Memory B cell (primary cell): ENCODE measurements around the gene NLGN3.

Experiments
- ATAC-seq: fragments of 150-1000 bp; cut with Tn5 transposase; 2 replicates; pipeline ENCODE4 v1.10.0; 2021; ENCODE audit warnings: low read depth, mild to moderate bottlenecking, moderate library complexity
- DNase-seq, 2 donors: peaks; one replicate each; pipeline ENCODE4 v3.0.0; 2022; ENCODE audit warnings: low spot score in 2 of 2
- H3K27ac Mint-ChIP-seq: one replicate; pipeline ENCODE4 v1.8.0; 2022; ENCODE audit warnings: mild to moderate bottlenecking, moderate library complexity, mixed read lengths
- H3K27me3 Mint-ChIP-seq: one replicate; pipeline ENCODE4 v1.8.0; 2022; ENCODE audit warnings: mixed read lengths
- H3K36me3 Mint-ChIP-seq: one replicate; pipeline ENCODE4 v1.8.0; 2022; ENCODE audit warnings: mild to moderate bottlenecking, mixed read lengths
- H3K4me1 Mint-ChIP-seq: one replicate; pipeline ENCODE4 v1.8.0; 2022; ENCODE audit warnings: mixed read lengths
- H3K4me3 Mint-ChIP-seq: one replicate; pipeline ENCODE4 v1.8.0; 2022; ENCODE audit warnings: mild to moderate bottlenecking, moderate library complexity, mixed read lengths
- H3K9me3 Mint-ChIP-seq: one replicate; pipeline ENCODE4 v1.8.0; 2022; ENCODE audit warnings: mixed read lengths

Gene NLGN3

DNA sequence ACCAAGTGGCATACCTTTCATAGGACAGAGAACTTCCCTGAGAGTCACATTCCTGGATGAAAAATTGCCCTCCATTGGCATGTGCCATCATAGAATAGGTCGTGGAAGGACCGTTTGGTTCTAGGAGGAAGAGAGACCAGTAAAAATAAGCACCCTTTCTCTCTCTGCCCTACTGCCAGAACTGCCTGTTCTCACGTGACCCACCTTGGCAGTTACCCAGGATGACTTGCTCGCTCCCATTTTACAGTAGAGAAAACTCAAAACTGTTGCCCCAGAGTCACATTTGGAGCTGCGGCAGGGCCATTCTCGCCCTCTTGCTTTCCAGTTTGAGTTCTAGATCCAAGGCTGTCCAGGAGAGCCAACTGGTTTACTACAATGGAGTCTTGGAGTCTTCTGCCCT, 1.1 kb upstream of the NLGN3 start:
- Mint-ChIP-seq H3K36me3 (peaks cover 9% of the 10 kb centered on the region), H3K27ac (no peak overlapping the region), H3K27me3 (no peaks in the 10 kb centered on the region), H3K9me3 (no peaks in the 10 kb centered on the region), H3K4me3 (no peak overlapping the region), H3K4me1 (peaks cover 13% of the 10 kb centered on the region)
- DNase-seq (no peak), ATAC-seq (no peak)

DNA sequence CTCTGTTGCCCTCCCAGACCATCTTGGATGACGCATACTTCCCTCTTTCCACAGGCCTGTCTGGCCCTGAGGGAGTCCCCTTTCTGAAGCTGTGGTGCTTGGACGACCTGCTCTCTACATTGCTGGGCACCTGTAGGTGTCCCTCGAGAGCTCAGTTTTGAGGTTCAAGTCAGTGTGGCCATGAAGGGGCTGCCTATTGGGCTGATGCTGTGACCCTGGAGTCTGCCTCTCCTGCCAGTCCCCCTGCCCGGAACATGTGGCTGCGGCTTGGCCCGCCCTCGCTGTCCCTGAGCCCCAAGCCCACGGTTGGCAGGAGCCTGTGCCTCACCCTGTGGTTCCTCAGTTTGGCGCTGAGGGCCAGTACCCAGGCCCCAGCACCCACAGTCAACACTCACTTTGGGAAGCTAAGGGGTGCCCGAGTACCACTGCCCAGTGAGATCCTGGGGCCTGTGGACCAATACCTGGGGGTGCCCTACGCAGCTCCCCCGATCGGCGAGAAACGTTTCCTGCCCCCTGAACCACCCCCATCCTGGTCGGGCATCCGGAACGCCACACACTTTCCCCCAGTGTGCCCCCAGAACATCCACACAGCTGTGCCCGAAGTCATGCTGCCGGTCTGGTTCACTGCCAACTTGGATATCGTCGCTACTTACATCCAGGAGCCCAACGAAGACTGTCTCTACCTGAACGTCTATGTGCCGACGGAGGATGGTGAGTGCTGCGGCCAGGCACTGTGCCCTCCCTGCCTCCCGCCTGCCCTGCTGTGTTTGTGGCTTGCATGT, 3.0 kb downstream of the NLGN3 start:
- peaks cover 2% of the 10 kb centered on the region for H3K36me3 Mint-ChIP-seq
- H3K27ac Mint-ChIP-seq, result no peak overlapping the region
- ATAC-seq, result no peak
- no peaks in the 10 kb centered on the region for H3K27me3 Mint-ChIP-seq
- H3K4me3 Mint-ChIP-seq, result no peak overlapping the region
- H3K4me1 Mint-ChIP-seq, result peaks cover 13% of the 10 kb centered on the region
- no peak for DNase-seq
- H3K9me3 Mint-ChIP-seq, result no peaks in the 10 kb centered on the region

DNA sequence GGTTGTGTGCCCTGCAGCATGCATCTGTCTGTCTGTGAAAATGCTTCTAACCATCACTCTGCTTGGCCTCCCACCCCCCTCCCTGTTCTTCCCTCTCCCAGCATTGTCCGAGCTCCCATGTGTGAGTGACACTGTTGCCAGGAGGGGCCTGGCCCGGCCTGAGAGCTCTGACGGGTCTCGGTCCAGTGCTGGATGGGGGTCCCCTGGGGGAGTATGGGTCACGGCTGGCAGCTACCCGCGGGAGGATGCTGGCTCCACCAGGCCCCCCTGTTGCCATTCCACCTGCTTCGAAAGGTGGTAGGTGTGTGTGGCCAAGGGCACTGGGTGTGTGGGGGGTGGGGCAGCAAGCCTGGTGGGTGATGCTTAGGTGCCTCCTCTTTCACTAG, 3.6 kb downstream of the NLGN3 start:
- Mint-ChIP-seq H3K9me3 (no peaks in the 10 kb centered on the region), H3K27me3 (no peaks in the 10 kb centered on the region), H3K4me1 (peaks cover 13% of the 10 kb centered on the region), H3K4me3 (no peak overlapping the region), H3K27ac (no peak overlapping the region), H3K36me3 (no peaks in the 10 kb centered on the region)
- DNase-seq, result no peak
- no peak for ATAC-seq

DNA sequence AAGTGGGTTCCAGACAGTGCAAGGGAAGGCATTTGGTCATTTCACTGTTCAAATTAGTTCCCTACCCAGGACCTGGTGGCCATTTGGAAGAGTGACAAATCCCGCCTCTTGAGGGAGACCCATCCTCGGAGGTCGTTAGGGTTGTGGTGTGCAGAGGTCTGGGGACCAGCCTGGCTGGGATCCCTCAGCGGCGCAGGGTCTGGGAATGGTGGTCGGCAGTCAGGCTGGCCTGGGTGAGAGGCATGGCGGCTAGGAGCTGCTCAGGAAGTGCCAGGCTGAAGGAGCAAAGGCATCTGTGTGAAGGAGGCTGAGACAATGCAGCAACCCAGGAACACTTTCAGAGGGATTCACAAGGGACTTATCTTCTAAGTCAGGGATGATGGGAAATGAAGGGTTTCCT, 6.7 kb downstream of the NLGN3 start:
- H3K27me3 Mint-ChIP-seq, result no peaks in the 10 kb centered on the region
- no peaks in the 10 kb centered on the region for H3K36me3 Mint-ChIP-seq
- no peaks in the 10 kb centered on the region for H3K9me3 Mint-ChIP-seq
- ATAC-seq (no peak), DNase-seq (no peak)
- H3K27ac Mint-ChIP-seq, result no peak overlapping the region
- H3K4me1 Mint-ChIP-seq, result peaks cover 14% of the 10 kb centered on the region
- H3K4me3 Mint-ChIP-seq, result no peak overlapping the region

DNA sequence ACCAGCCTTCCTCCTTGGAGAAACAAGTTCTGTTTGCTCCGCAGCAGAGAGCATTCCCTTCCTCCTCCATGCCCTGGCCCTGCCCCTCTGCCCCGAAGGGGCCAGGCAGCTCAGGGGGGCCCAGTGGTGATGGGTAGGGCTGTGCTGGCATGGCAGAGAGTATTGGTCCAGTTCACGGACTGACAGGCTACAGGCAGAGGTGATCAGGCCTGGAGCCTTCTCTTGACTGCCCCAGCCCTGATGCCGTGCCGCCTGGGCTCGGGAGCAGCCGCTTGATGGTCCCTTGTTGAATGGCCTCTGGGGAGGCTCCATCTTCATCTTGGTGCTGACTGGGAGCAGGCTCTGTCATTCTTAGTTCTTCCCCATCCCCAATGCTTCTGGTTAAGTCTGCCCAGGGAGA, 9.6 kb downstream of the NLGN3 start:
- Mint-ChIP-seq H3K4me1 (peaks cover 17% of the 10 kb centered on the region), H3K36me3 (peaks cover 2% of the 10 kb centered on the region), H3K27me3 (no peaks in the 10 kb centered on the region), H3K27ac (peak overlapping the region; percentile 74), H3K4me3 (no peak overlapping the region), H3K9me3 (no peaks in the 10 kb centered on the region)
- DNase-seq (no peak), ATAC-seq (no peak)

DNA sequence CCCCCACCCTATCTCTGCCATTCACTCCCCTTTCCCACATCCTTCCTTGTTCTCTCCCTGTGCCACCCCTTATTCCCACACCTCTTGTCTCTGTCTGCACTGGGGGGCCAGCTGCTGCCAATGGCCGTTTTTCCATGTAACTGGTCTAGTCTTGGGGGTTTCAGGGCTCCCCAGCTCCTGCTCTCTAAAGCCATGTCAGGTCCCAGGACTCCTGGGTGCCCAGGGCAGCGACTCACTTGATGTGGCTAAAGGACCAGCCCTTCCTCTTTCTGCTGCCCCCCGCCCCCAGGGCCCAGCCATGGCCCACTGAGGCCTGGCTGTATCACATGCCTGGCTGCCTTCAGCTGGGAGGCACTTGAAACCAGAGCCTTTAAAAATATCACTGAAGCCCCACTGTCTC, 10.0 kb downstream of the NLGN3 start:
- Mint-ChIP-seq H3K27me3 (no peaks in the 10 kb centered on the region), H3K4me1 (peaks cover 17% of the 10 kb centered on the region), H3K9me3 (no peaks in the 10 kb centered on the region), H3K27ac (peak overlapping the region; percentile 74), H3K4me3 (no peak overlapping the region), H3K36me3 (peaks cover 2% of the 10 kb centered on the region)
- no peak for DNase-seq
- no peak for ATAC-seq

DNA sequence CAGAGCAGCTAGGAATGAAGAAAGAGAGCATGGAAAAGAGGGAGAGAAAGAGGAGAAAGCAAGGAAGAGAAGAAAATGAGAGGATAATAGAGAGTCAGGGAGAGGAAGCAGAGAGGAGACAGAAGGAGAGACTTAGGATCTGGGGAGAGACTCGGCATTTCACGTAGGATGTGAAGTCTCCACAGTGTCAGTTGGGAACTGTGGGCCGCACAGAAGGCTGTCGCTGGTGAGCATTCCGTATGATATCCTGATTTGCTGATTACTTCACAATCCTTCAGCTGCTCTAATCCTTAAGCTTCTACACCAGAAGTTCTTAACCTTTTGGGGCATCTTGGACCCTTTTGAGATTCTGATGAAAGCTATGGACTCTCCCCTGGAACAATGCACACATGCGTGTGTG, 14.0 kb downstream of the NLGN3 start:
- Mint-ChIP-seq H3K9me3 (no peaks in the 10 kb centered on the region), H3K36me3 (peaks cover 5% of the 10 kb centered on the region), H3K4me3 (no peak overlapping the region), H3K27me3 (no peaks in the 10 kb centered on the region), H3K27ac (no peak overlapping the region), H3K4me1 (peaks cover 20% of the 10 kb centered on the region)
- ATAC-seq (no peak), DNase-seq (no peak)

DNA sequence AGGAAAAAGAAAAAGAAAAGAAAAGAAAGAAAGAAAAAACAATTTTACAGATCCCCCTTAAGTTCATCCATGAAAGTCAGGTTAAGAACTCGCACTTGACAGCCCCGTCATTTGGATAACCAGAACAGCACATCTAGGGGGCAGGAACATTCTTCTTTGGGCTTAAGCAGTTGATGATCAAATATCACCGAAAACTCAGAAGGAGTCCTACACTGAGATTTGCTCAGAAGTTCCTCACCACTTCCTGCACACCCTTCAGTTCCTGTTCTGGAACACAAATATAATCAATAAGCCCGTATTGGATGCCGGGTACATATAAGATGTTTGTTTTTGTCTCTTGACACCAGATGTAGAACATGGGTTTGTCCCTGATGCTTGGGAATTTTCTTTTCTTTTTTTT, 14.7 kb downstream of the NLGN3 start:
- no peak for ATAC-seq
- no peaks in the 10 kb centered on the region for H3K9me3 Mint-ChIP-seq
- H3K27me3 Mint-ChIP-seq, result no peaks in the 10 kb centered on the region
- H3K27ac Mint-ChIP-seq, result peak overlapping the region; percentile 17
- peaks cover 5% of the 10 kb centered on the region for H3K36me3 Mint-ChIP-seq
- no peak for DNase-seq
- no peak overlapping the region for H3K4me3 Mint-ChIP-seq
- H3K4me1 Mint-ChIP-seq, result peaks cover 20% of the 10 kb centered on the region

DNA sequence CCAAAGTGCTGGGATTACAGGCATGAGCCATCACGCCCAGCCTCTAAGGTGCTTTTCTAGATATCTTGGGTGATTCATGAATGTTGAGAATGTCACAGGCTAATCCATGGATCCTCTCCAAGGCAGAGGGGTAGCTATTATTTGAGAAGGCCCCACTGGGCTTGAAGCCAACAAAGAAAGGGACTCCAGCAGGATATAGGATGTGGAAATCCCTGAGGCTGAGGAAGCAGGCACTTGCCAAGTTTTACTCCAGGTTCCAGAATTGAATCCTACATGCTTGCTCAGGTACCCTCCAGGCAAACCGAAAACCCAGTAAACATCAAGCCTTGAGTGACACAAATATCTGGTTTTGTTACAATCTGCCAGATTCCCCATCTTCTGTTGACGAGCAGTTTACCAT, 15.8 kb downstream of the NLGN3 start:
- ATAC-seq (no peak), DNase-seq (no peak)
- Mint-ChIP-seq H3K27ac (no peak overlapping the region), H3K9me3 (no peaks in the 10 kb centered on the region), H3K36me3 (peaks cover 5% of the 10 kb centered on the region), H3K4me3 (no peak overlapping the region), H3K4me1 (peaks cover 17% of the 10 kb centered on the region), H3K27me3 (no peaks in the 10 kb centered on the region)

DNA sequence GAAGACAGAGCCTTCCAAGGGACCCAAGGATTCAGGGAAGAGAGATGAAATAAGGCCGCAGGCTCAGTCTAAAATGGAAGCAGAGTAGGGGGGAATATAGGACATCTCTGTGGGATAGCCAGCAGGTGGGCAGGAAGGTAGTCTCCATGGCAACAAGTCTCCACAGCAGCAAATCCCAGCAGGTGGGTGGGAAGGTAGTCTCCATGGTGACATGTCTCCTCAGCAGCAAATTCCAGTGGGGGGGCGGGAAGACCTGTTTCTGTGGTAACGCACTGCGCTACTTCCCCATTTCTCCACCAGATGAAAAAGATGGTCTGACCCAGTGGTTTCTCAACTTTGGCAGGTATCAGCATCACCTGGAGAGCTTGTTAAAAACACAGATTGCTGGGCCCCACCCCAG, 18.3 kb downstream of the NLGN3 start:
- Mint-ChIP-seq H3K27me3 (no peaks in the 10 kb centered on the region), H3K4me3 (no peak overlapping the region), H3K4me1 (peaks cover 7% of the 10 kb centered on the region), H3K36me3 (peaks cover 10% of the 10 kb centered on the region), H3K27ac (peak overlapping the region; percentile 60), H3K9me3 (no peaks in the 10 kb centered on the region)
- ATAC-seq (no peak), DNase-seq (no peak)

DNA sequence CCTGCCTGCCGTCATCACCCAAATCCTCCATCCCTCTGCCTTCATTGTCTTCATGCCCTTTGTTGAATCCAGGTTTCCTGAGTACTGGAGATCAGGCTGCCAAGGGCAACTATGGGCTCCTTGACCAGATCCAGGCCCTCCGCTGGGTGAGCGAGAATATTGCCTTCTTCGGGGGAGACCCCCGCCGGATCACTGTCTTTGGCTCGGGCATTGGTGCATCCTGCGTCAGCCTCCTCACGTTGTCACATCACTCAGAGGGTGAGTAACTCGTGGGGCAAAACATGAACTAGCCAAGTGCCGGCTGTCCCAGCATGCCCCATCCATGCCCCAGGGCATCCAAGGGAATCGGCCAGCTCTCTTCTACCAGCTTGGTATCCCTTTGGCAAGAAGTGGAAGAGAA, 19.4 kb downstream of the NLGN3 start:
- no peak for DNase-seq
- Mint-ChIP-seq H3K4me3 (no peak overlapping the region), H3K4me1 (peaks cover 5% of the 10 kb centered on the region), H3K27me3 (no peaks in the 10 kb centered on the region), H3K9me3 (no peaks in the 10 kb centered on the region), H3K27ac (no peak overlapping the region), H3K36me3 (peaks cover 8% of the 10 kb centered on the region)
- no peak for ATAC-seq

DNA sequence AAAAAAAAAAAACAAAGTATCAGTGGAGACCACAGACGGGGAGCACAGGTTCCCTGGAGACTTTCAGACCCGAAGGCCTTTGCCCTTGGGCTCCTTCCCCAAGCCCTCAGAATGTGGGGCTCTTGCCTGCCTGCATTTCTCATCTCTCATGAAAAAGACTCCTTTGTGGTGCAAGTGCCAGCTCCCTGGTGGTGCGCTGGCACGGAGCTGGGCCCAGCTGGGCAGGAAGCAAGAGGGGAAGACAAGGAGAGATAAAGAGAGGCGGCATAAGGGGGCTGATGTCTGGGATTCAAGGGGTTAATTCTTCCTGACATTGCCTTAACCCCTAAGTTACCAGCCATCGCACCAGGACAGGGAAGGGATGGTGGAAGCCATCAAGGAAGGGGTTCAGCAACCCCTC, 21.8 kb downstream of the NLGN3 start:
- H3K4me3 Mint-ChIP-seq, result no peak overlapping the region
- DNase-seq (no peak), ATAC-seq (no peak)
- H3K27me3 Mint-ChIP-seq, result no peaks in the 10 kb centered on the region
- no peak overlapping the region for H3K27ac Mint-ChIP-seq
- H3K9me3 Mint-ChIP-seq, result no peaks in the 10 kb centered on the region
- peaks cover 9% of the 10 kb centered on the region for H3K36me3 Mint-ChIP-seq
- peaks cover 10% of the 10 kb centered on the region for H3K4me1 Mint-ChIP-seq

DNA sequence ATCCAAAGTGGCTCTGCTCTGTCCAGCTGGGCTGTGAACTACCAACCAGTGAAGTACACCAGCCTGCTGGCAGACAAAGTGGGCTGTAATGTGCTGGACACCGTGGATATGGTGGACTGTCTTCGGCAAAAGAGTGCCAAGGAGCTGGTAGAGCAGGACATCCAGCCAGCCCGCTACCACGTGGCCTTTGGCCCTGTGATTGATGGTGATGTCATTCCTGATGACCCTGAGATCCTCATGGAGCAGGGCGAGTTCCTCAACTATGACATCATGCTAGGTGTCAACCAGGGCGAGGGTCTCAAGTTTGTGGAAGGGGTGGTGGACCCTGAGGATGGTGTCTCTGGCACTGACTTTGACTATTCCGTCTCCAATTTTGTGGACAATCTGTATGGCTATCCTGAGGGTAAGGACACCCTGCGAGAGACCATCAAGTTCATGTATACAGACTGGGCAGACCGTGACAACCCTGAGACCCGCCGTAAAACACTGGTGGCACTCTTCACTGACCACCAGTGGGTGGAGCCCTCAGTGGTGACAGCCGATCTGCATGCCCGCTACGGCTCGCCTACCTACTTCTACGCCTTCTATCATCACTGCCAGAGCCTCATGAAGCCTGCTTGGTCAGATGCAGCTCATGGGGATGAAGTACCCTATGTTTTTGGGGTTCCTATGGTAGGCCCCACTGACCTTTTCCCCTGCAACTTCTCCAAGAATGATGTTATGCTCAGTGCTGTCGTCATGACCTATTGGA, 22.6 kb downstream of the NLGN3 start:
- Mint-ChIP-seq H3K36me3 (peaks cover 7% of the 10 kb centered on the region), H3K9me3 (no peaks in the 10 kb centered on the region), H3K27ac (peak overlapping the region; percentile 65), H3K4me3 (no peak overlapping the region), H3K4me1 (peaks cover 11% of the 10 kb centered on the region), H3K27me3 (no peaks in the 10 kb centered on the region)
- no peak for ATAC-seq
- no peak for DNase-seq

DNA sequence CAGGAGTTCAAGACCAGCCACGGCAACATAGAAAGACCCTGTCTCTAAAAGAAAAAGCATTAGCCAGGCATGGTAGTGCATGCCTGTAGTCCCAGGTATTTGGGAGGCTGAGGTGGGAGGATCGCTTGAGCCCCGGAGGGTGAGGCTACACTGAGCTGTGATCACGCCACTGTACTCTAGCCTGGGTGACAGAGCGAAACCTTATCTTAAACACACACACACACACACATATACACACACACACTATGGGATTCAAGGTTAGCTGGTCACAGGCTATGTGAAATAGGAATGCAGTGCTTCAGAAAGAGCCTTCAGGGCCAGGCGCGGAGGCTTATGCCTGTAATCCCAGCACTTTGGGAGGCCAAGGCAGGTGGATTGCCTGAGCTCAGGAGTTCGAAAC, 23.5 kb downstream of the NLGN3 start:
- ATAC-seq, result no peak
- no peak for DNase-seq
- Mint-ChIP-seq H3K27me3 (no peaks in the 10 kb centered on the region), H3K27ac (peak overlapping the region; percentile 65), H3K36me3 (peaks cover 7% of the 10 kb centered on the region), H3K4me1 (peaks cover 8% of the 10 kb centered on the region), H3K9me3 (no peaks in the 10 kb centered on the region), H3K4me3 (no peak overlapping the region)

DNA sequence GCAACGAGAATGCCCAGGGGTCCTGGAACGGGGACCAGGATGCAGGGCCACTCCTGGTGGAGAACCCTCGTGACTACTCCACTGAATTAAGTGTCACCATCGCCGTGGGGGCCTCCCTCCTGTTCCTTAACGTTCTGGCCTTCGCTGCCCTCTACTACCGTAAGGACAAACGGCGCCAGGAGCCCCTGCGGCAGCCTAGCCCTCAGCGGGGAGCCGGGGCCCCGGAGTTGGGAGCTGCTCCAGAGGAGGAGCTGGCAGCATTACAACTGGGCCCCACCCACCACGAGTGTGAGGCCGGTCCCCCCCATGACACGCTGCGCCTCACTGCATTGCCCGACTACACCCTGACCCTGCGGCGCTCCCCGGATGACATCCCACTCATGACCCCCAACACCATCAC, 24.9 kb downstream of the NLGN3 start:
- Mint-ChIP-seq H3K9me3 (no peaks in the 10 kb centered on the region), H3K27me3 (no peaks in the 10 kb centered on the region), H3K4me1 (peaks cover 11% of the 10 kb centered on the region), H3K4me3 (no peak overlapping the region), H3K36me3 (peaks cover 11% of the 10 kb centered on the region), H3K27ac (no peak overlapping the region)
- DNase-seq (no peak), ATAC-seq (no peak)
